HG02642 (cell line): Measurements from ENCODE around the gene XYLT1.

ENCODE experiments used
- ATAC-seq: cut with Tn5 transposase; IDR thresholded peaks from one replicate; pipeline ENCODE4 v1.9.1; 2021; ENCODE audit warnings: mild to moderate bottlenecking; ENCODE audit not compliant: unreplicated experiment, poor library complexity

XYLT1 gene

DNA sequence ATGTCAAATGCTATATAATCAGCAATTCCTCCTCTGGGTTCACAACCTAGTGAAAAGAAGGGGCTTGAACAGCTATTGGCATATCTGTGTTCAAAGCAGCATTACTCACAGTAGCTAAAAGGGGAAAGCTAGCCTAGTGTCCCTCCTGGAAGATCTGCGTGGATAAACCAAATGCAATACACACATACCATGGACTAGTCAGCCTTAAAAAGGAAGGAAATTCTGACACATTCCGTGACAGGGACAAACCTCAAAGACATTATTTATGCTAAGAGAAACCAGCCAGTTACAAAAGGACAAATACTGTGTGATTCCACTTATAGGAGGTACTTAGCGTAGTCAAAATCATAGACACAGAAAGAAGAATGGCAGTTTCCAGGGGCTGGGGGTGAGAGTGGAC lies 90.1 kb downstream of the XYLT1 start:
- no peak for ATAC-seq

DNA sequence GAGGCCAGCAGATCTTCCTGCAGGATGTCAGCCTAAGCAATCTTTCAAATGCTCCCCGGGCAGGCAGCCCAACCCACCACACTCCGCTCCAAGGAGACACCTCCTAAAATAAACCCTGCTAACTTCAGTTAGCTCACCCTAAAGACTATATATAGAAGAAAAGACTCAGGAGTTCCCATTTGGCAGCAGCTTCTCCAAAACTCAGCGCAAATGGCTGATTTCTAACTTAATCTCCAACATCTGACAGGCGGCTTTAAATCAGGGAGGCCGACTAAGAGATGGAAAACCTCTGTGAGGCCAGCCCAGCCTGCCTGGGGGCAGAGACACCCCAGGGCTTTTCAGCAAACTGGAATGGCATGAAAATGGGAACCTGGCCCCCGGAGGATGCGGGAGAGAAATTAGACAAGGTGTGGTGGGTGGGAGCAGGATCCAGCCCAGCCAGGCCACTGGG lies 91.6 kb downstream of the XYLT1 start:
- no peak for ATAC-seq

DNA sequence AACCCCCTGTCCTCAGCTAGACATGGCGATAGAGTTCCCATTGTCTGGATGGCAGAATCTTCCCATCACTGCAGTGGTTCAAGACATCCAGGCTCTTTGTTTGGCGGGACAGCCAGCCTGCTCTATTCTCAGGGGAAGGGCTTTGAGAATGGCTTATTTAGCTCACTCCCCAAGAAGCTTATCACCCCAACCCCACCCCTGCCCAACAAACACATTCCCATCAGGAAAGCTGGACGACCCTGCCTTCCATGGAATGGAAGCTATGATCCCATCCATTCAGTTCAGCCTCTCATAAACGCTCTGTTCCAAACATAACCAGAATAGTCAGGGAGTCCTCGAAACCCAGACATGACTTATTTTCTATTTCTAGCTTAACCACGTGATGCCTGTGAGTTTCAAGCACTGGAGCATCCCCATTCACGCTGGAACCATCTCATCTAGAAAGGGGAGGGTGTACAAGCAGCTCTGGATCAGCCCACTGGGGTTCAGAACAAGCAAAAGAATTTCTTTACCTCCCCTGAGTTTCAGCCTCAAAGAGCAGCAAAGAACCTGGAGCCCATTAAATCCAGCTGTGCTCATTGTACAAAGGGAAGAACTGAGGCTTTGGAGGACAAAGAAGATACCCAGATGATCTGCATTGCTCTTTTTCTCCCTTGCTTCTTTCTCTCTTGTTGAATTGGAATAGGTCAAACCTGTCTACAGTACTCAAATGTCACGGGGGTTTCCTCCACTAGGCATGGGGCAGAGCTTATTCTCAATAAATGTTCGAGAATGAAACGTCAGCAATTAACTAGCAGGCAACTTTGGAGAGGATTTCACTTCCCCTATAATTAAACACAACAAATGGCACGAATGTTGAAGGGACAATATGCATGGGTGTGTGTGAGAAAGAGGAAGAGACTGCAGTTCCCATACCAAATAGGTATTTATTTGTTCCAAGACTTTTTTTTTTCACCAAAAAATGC lies 93.1 kb downstream of the XYLT1 start:
- no peak for ATAC-seq

DNA sequence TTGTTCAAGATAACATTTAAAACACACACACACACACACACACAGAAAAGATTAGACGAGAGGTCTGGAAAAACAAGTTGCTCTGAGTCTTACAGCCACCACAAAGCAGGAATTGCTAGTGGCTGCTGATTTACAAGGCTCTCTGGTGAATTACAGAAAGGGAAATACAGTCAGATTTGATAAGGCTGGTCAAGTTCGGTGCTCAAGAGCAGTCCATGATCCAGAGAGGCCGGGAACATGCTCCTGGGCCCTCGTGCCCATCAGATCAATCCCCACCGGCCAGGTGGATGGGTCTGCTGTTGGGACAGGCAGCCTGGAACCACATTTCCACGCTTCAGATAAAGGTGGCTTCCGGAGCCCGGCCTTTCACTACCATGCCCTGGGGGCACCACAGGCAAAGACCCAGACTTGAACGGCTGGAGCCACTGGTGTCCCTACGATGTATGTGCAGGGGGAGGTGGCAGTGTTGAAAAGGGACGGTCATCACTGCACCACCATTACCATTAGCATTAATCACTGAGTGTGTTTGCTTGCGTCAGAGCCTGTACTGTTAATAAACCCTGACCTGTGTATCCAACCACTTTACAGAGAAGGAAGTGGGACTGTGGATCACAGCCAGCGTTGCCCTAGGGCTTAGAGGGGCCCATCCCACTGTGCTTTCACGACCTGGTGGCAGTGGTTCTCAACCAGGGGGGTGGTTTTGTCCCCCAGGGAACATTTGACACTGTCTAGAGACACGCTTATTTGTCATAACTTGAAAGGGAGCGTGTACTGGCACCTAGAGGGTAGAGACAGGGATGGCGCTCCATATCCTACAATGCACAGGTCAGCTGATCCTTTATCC lies 95.1 kb downstream of the XYLT1 start:
- no peak for ATAC-seq

DNA sequence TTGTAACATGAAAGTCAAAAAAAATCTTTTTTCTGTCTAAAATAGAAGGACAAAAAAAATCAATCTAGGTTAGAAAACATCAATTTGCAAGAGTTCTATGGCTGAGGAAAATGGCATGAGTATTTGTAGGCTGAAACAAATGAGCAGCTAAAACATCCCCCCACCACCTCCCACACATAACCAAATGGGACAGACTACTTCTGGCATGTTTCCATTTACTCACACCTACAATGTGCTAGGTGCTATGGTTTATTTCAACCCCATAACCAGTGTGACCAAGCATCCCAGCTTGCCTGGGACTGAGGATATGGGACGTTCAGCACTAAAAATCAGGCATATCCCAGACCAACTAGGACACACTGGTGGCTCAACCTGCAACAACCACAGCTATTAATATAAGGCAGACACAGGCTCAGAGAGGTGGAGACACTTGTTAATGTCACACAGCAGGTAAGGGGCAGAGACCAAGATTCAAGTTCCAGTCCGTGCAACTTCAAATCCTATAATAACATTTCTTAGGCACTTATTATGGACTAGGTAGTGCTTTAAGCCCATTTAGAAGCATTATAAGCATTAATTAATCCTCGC lies 96.0 kb downstream of the XYLT1 start:
- ATAC-seq, result no peak

DNA sequence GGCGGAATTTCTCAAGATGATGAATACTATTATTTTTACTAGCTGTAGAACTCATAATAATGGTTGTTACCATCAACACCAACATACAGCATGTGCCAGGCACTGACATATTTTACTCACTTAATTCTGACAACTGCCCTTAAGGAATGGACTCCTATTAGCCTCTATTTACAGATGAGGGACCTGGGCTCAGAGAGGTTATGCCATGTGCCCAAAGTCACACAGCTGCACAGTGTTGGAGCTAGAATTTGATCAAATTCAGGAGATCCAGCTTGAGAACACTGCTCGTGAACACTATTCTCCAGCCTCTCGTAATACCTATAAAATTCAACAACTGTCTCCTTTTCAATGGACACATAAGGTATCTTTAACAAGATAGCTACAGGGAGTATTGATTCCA lies 97.2 kb downstream of the XYLT1 start:
- no peak for ATAC-seq

DNA sequence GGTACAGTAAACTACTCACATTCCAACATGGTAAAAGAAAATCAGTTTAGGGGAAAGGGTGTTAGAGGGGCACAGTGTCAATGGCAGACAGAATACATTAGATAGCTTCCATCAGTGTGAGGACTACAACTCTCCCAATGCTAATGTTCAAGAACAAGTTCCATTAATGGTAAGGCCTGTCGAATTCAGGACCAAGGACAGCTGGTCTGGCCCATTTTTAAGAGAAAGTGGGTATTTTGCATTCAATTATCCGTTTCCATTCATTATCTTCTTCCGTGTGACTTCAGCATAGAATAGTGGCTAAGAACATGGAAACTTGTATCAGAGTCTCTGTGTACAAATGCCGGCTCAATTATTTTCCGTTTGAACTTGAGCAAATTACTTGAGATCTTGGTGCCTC lies 98.4 kb downstream of the XYLT1 start:
- ATAC-seq, result no peak

DNA sequence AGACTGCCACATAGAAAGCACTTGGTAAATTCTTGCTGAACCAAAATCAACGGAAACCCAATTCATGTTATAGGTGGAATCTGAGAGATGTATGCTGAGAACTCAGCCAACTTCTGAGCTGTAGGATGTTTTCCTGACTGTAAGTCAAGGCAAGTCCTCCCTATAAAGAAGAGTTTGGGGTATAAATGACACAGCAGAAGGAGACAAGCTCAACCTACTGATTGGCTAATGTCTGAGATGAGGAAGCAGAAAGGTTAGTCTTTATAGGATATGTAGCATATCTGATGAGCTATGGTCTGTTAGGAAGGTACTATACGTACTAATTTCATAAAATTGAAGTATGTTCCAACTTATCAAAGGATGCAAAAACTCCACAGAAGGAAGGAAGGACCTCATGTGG lies 99.5 kb downstream of the XYLT1 start:
- ATAC-seq, result no peak

DNA sequence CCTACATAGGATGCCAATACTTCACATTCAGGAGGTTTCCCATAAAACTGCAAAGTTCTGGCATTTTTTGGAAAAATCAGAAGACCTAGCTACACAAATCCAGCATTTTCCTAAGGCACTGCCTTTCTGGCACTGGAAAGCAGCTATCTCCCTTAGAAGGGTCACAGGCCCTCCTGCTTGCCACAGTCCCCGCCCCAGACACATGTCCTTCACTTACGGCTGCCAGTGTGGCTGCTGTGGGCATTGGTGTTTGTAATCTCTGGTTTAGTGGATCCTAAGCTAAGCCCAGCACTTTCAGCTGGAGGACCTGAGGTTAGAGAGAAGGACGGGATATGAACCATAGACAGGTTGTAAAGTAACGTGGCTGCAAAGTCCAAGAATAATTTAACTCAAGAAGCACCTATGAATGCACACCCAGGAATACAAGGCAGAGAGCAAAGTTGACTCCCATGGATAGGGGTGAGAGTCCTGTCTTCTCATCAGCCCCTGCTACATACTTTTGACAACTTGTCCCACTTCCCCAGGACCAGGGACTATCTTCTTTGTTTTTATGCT lies 100.0 kb downstream of the XYLT1 start:
- no peak for ATAC-seq

DNA sequence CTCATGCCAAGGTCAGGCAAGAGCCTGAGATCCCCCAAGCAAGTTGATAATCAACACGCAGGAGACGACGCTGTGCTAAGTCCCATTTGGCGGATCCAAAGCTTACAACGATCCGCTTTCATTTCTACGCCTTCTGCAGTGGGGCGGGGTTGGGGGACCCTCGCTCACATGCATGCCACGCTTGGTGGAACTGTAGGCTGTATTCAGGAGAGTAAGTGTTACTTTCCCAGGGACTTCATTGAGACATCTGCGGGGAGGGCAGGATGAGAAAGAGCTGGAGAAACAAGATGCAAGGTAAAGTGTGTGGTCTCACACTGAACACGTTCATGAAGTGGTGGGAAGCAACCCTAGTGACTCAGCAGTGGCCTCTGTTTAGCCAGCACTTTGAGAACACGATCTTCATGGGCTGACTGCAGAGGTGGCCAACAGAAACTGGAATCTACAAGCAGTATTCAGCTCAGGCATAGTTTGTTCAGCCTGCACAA lies 100.5 kb downstream of the XYLT1 start:
- no peak for ATAC-seq

DNA sequence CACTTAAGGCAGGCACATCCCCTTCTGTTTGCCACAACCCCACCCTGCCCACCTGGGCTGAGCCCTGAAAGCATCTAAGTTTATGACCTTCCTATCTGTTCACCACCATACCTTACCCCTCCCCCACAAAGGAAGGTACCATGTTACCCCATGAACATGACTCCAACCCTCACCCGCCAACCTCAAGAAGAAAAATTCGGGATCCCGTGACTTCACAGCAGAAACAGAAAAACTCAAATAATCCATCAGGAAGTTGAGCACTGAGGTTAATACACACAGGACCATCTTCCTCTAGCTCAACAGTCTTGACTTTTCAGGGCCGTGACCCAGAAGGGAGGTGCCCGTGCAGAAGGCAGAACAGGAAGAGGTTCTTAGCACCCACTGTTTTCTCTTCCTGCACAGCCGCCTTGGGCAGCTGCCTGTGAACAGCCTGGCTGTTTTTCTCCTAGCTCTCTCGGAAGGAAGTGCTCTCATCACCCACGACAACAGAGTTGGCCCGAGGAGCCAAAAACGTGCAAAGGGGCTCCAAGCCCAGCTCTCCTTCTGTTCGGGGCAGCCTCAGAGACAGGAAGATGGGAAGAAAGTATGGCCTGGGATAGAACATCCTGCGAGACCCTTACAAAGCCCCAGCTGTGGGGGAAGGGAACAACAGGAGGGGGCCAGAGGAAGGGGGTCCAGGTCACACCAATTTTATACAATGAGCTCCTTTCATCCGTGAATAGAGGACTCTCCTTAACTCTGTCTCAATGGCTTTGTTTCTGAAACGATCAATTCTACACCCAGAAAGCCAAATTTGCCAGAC lies 101.1 kb downstream of the XYLT1 start:
- ATAC-seq, result no peak

DNA sequence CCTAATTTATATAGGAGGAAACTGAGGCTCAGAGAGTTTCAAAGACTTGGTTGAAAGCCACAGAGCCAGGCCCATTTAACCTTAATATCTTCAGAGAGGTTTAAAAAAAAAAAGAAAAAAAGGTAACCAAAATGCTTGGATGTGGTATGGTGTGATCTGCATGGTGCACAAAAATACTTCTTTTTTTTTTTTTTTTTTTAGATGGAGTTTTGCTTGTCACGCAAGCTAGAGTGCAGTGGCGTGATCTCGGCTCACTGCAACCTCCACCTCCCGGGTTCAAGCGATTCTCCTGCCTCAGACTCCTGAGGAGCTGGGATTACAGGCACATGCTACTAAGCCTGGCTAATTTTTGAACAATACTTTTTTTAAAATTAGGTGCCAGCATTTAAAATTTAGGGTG lies 101.8 kb downstream of the XYLT1 start:
- ATAC-seq, result no peak

DNA sequence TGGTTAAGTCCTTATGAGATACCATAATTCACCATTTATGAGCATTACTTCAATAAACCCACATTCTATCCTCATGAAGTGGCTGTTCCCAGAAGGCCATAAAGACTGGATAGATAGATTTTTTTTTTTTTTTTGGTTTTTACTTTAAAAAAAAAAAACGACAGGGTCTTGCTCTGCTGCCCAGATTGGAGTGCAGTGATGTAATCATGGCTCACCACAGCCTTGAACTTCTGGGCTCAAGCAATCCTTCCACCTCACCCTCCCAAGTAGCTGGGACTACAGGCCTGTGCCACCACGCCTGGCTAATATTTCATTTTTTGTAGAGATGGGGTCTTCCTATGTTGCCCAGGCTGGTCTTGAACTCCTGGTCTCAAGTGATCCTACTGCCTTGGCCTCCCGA lies 102.3 kb downstream of the XYLT1 start:
- no peak for ATAC-seq

DNA sequence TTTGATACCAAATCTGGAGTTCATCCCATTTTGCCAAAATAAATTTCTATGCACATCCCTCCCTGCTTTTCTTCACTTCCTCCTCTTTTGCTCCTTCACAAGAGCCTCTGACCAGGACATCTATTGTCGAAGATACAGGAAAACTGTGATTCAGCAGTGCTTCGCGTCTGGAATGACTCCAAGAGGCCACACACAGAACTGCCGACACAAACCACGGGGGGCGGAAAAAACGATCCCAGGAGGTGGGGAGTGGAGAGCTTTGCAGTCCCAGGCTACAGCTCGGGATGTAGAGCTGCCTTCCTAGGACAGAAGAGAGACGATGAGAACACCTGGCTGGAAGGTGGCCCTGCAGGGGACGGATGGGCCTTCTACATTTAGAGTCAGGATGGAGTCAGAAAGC lies 102.8 kb downstream of the XYLT1 start:
- ATAC-seq, result no peak

DNA sequence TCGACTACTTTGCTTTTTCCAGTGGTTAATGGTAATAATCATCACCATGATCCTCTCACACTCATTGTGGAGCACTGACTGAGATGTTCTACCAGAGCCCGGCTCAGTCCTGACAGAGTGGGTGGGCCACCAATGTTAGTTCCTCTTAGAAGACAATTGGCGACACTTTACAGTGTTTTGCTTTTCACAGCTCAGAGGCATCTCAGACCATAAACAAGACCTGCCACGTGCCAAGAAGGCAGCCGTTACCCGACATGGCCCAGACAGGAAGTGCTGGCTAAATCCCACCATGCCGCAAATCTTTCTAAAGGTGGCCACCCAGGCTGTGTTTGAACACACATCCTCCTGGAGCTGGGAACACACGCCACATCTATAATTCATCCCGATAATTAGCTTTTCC lies 103.7 kb downstream of the XYLT1 start:
- no peak for ATAC-seq

DNA sequence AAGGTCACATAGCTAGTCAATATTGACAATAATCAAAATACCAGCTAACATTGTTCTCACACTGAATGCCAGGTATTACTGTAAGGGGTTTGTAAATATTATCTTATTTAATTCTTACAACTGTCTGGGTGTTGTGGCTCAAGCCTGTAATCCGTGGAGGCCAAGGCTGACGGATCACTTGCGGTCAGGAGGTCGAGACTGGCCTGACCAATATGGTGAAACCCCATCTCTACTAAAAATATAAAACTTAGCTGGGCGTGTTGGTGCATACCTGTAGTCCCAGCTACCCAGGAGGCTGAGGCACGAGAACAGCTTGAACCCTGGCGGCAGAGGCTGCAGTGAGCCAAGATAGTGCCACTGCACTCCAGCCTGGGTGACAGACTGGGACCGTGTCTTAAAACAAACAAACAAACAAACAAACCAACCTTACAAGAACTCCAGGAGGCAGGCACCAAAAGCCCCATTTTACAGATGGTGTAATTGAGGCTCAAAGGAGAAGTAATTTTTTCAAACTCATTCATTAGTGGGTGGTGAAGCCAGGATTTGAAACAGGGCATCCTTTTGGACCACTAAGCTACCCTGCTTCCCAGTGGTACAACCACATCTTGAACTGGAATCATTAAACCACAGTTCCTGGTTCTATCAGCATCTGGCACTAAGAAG lies 104.3 kb downstream of the XYLT1 start:
- ATAC-seq, result no peak

DNA sequence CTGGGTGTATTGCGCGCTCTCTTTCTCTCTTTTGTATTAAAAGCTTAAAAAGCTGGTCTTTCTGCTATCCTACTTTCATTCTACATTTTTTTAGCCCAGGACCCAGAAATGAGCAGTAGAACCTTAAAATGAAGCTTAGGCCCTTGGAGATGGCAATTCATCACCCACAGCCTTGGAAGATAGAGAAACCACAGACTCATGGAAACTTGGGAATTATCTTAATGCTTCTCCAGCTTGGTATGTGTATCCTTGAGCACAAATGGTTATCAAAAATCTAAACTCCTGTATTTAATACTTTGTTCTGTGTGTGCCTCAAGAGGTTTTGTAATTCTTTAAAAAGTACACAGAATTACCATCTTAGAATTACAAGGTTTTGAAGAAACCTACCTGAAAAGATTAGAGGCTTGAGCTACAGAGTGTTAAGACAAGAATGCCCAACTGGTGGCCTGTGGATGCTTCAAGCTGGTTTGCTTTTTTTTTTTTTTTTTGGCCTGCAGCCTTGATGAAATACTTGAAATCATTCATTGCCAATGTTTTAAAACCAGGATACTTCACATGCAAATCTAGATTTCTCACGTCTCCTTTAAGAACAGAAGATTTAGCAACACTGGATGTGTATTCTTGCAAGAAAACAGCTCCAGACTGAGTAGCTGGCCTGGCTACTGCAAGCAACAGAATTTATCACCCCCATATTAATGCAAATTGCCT lies 105.0 kb downstream of the XYLT1 start:
- ATAC-seq, result no peak

DNA sequence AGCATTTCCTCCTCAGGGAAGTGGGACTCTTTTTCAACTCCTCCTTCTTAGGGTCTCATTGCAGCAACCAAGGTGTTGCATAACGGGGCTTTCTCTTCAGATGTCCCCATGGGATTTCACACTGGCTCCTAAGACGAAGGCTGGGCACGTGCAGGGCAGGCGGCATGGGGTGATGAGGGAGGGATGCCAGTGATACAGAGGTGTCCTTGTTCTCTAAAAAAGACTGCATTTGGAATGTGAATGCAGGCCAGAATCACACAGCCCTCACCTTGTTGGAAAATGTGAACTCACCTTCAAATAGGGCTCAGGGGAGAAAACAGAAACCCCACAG lies 105.6 kb downstream of the XYLT1 start:
- no peak for ATAC-seq
